AG08395 (cell line): ENCODE data around the gene KRTAP9-9.
"Not testable (repeated sequence)": the region's sequence is repeated elsewhere in the genome, so short reads cannot be mapped to it uniquely, and the experiment has no call there.

Experiments used
- DNase-seq: peaks from one replicate; pipeline ENCODE4 v3.0.0; 2012; ENCODE audit warnings: mixed read lengths, low spot score

KRTAP9-9 gene

GRCh38 chr17:41255381-41256290, at the start of gene KRTAP9-9:
TSS of gene KRTAP9-9 (plus strand) at chr17:41255384.
- peak; percentile 1 for DNase-seq

GRCh38 chr17:41211845-41212466, 43.2 kb upstream of the KRTAP9-9 start:
- peak; percentile 29 for DNase-seq

GRCh38 chr17:41212524-41213169, 42.5 kb upstream of the KRTAP9-9 start:
- DNase-seq: no peak

GRCh38 chr17:41215681-41216080, 39.5 kb upstream of the KRTAP9-9 start:
- no peak for DNase-seq

- DNase-seq: no peak
These were observed 31.4 kb upstream of the KRTAP9-9 start for GRCh38 chr17:41223821-41224220.

GRCh38 chr17:41226051-41226450, 29.1 kb upstream of the KRTAP9-9 start:
- no peak for DNase-seq

- not testable (repeated sequence) for DNase-seq
These were observed 28.5 kb upstream of the KRTAP9-9 start, which contains the start of gene KRTAP9-2 for GRCh38 chr17:41226598-41227095. TSS of gene KRTAP9-2 (plus strand) at chr17:41226648. CDS start at chr17:41226655, 7 bp downstream.

- DNase-seq: no peak
These were observed 25.1 kb upstream of the KRTAP9-9 start for GRCh38 chr17:41230094-41230493.

- DNase-seq: no peak
These were observed 23.5 kb upstream of the KRTAP9-9 start for GRCh38 chr17:41231731-41232130.

GRCh38 chr17:41232399-41233105, 22.6 kb upstream of the KRTAP9-9 start, which contains the start of gene KRTAP9-3:
TSS of gene KRTAP9-3 (plus strand) at chr17:41232449. CDS start at chr17:41232502, 53 bp downstream.
- DNase-seq: not testable (repeated sequence)

GRCh38 chr17:41237116-41237515, 18.1 kb upstream of the KRTAP9-9 start:
- not testable (repeated sequence) for DNase-seq

- DNase-seq: not testable (repeated sequence)
These were observed 17.2 kb upstream of the KRTAP9-9 start, which contains the start of gene KRTAP9-8 for GRCh38 chr17:41237949-41238437. TSS of gene KRTAP9-8 (plus strand) at chr17:41237999. CDS start at chr17:41238052, 53 bp downstream.

GRCh38 chr17:41246995-41247787, 8.0 kb upstream of the KRTAP9-9 start:
- DNase-seq: not testable (repeated sequence)

- DNase-seq: peak; percentile 0
These were observed 5.4 kb upstream of the KRTAP9-9 start, which contains the start of gene KRTAP9-4 for GRCh38 chr17:41249637-41250240. TSS of gene KRTAP9-4 (plus strand) at chr17:41249687. CDS start at chr17:41249721, 34 bp downstream.

GRCh38 chr17:41251261-41251660, 3.9 kb upstream of the KRTAP9-9 start:
- peak; percentile 1 for DNase-seq

- no peak for DNase-seq
These were observed 323 bp upstream of the KRTAP9-9 start for GRCh38 chr17:41254861-41255260.

GRCh38 chr17:41256291-41256685, 1.1 kb downstream of the KRTAP9-9 start:
- DNase-seq: peak; percentile 0

GRCh38 chr17:41258406-41258805, 3.2 kb downstream of the KRTAP9-9 start:
- no peak for DNase-seq

- DNase-seq: peak; percentile 0
These were observed 8.0 kb downstream of the KRTAP9-9 start for GRCh38 chr17:41263212-41263611.

GRCh38 chr17:41264599-41264998, 9.4 kb downstream of the KRTAP9-9 start:
- DNase-seq: no peak
